DND-41 (cell line): ENCODE results near the gene FOXP1.

Source experiments
- CTCF ChIP-seq: IDR thresholded peaks from 2 replicates; pipeline ENCODE4 v1.5.1; 2012; ENCODE audit warnings: borderline replicate concordance, low read length, moderate library complexity, mild to moderate bottlenecking; ENCODE audit not compliant: poor library complexity, severe bottlenecking; ENCODE audit errors: extremely low read depth
- EZH2 ChIP-seq: IDR thresholded peaks from 3 replicates; pipeline ENCODE4 v1.6.1; 2012; ENCODE audit warnings: borderline replicate concordance, low read depth, mild to moderate bottlenecking, moderate library complexity, low read length, inconsistent platforms; ENCODE audit not compliant: severe bottlenecking

GRCh38 chr3:71229905-71230657 is 353.4 kb downstream of the FOXP1 start:
- no peak for TF ChIP-seq CTCF
- TF ChIP-seq EZH2, result no peak
